RWPE2 (cell line): Measurements from ENCODE around the gene EPS15.

ENCODE experiments used
- ATAC-seq: fragments of 200-7000 bp; cut with Tn5 transposase; 3 replicates; pipeline ENCODE4 v1.9.1; 2021; ENCODE audit warnings: low read depth
- DNase-seq: peaks from one replicate; pipeline ENCODE4 v3.0.0-alpha.2; 2020; ENCODE audit warnings: low spot score
- H3K27ac ChIP-seq: fragments of 450-650 bp; 2 replicates; pipeline ENCODE4 v1.5.1; 2017; ENCODE audit warnings: mild to moderate bottlenecking; ENCODE audit not compliant: poor library complexity, severe bottlenecking
- H3K27me3 ChIP-seq: fragments of 250-450 bp; sonication (Bioruptor Pico); 2 replicates; pipeline ENCODE4 v1.5.1; 2021; ENCODE audit warnings: mild to moderate bottlenecking, moderate library complexity; ENCODE audit not compliant: insufficient read depth, poor library complexity, severe bottlenecking
- H3K36me3 ChIP-seq: fragments of 250-450 bp; sonication (Bioruptor Pico); 2 replicates; pipeline ENCODE4 v1.5.1; 2020; ENCODE audit warnings: low read depth, mild to moderate bottlenecking, moderate library complexity
- H3K4me1 ChIP-seq: fragments of 250-450 bp; sonication (Bioruptor Pico); 2 replicates; pipeline ENCODE4 v1.5.1; 2021; ENCODE audit warnings: mild to moderate bottlenecking, moderate library complexity; ENCODE audit not compliant: insufficient read depth, poor library complexity, severe bottlenecking
- H3K4me3 ChIP-seq: fragments of 250-450 bp; sonication (Bioruptor Pico); 2 replicates; pipeline ENCODE4 v1.5.1; 2021; ENCODE audit warnings: mild to moderate bottlenecking, moderate library complexity; ENCODE audit not compliant: severe bottlenecking
- H3K9me3 ChIP-seq: fragments of 250-450 bp; sonication (Bioruptor Pico); 2 replicates; pipeline ENCODE4 v1.5.1; 2021; ENCODE audit warnings: mild to moderate bottlenecking, moderate library complexity; ENCODE audit not compliant: severe bottlenecking
- TF ChIP-seq, protein P1 (sequence below): fragments of 450-650 bp; IDR thresholded peaks from one replicate; pipeline ENCODE4 v1.5.1; 2017; ENCODE audit warnings: mild to moderate bottlenecking, moderate library complexity; ENCODE audit not compliant: poor library complexity, severe bottlenecking

The EPS15 gene

DNA sequence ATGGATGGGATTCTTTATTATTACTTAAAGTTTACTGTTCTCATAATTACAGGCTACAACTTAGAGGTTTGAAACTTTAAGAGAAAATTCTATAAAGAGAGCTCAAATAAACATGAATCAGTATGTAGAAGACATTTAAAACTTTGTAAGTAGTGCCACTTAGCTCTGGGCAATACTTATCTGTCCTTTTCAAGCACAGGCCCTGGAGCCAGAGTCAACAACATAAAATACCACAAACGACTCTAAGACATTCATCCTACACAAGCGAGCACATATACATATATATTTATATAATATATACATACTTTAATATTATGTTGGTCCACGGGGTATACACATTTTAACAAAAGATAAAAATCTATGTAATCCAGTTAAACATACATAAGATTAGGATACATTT lies 164.7 kb downstream of the EPS15 start:
- H3K9me3 ChIP-seq = no peaks in the 10 kb centered on the region
- H3K4me3 ChIP-seq = no peak overlapping the region
- no peaks in the 10 kb centered on the region for H3K27me3 ChIP-seq
- H3K4me1 ChIP-seq = no peaks in the 10 kb centered on the region
- TF ChIP-seq, protein P1, sequence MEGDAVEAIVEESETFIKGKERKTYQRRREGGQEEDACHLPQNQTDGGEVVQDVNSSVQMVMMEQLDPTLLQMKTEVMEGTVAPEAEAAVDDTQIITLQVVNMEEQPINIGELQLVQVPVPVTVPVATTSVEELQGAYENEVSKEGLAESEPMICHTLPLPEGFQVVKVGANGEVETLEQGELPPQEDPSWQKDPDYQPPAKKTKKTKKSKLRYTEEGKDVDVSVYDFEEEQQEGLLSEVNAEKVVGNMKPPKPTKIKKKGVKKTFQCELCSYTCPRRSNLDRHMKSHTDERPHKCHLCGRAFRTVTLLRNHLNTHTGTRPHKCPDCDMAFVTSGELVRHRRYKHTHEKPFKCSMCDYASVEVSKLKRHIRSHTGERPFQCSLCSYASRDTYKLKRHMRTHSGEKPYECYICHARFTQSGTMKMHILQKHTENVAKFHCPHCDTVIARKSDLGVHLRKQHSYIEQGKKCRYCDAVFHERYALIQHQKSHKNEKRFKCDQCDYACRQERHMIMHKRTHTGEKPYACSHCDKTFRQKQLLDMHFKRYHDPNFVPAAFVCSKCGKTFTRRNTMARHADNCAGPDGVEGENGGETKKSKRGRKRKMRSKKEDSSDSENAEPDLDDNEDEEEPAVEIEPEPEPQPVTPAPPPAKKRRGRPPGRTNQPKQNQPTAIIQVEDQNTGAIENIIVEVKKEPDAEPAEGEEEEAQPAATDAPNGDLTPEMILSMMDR = no peak
- no peak for ATAC-seq
- DNase-seq = no peak
- no peak overlapping the region for H3K27ac ChIP-seq
- peaks cover 26% of the 10 kb centered on the region for H3K36me3 ChIP-seq

DNA sequence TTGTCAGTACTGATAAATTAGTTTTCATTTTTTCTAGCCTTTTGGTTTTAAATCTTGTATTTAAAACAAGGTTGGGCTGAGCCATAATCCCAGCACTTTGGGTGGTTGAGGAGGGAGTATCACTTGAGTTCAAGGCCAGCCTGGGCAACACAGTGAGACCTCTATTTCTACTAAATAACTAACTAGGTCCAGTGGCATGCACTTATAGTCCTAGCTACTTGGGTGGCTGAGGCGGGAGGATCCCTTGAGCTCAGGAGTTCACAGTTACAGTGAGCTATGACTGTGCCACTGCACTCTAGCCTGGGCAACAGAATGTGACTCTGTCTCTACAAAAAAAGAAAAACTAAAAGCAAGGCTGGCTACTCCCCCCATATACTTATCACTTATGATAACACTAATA lies 167.2 kb downstream of the EPS15 start:
- DNase-seq = no peak
- peaks cover 26% of the 10 kb centered on the region for H3K36me3 ChIP-seq
- ATAC-seq = no peak
- no peak overlapping the region for H3K27ac ChIP-seq
- no peaks in the 10 kb centered on the region for H3K27me3 ChIP-seq
- H3K4me3 ChIP-seq = no peak overlapping the region
- TF ChIP-seq, protein P1 = no peak
- no peaks in the 10 kb centered on the region for H3K4me1 ChIP-seq
- H3K9me3 ChIP-seq = no peaks in the 10 kb centered on the region

DNA sequence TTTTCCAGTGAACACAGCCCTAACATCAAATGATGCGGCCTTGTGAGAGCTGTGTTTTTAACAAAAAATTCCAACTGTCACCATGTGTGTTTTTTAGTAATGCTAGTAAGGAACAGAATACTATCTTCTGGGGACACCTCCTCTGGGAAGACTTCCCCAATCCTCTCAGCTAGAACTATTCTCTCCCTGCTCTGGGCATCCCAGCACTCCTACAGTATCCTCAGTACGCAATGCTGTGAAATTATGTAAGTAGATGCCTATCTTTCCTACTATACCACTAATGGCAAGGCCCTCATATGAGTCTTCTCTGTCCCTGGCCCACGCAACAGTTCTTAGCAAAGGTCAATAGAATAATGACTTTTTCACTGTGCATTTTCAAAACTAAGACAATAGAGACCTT lies 169.2 kb downstream of the EPS15 start:
- no peak for ATAC-seq
- H3K9me3 ChIP-seq = no peaks in the 10 kb centered on the region
- H3K36me3 ChIP-seq = peaks cover 12% of the 10 kb centered on the region
- no peak for DNase-seq
- no peaks in the 10 kb centered on the region for H3K4me1 ChIP-seq
- no peak overlapping the region for H3K4me3 ChIP-seq
- TF ChIP-seq, protein P1 = no peak
- no peaks in the 10 kb centered on the region for H3K27me3 ChIP-seq
- H3K27ac ChIP-seq = no peak overlapping the region

DNA sequence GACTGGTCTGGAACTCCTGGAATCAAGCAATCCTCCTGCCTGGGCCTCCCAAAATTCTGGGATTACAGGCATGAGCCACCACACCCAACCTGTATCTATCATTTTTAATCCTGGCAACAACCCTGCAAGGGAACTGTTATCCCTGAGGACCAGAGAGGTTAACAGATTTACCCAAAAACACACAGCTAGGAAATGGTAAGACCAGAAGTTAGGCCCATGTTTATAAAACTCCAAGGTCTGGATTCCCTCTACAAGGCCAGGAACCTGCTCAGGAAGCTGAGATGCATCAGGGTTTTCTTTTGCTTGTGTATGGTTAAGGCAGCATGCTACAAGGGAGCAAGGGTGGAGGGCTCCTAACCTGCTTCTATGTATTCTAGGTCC lies 170.9 kb downstream of the EPS15 start:
- TF ChIP-seq, protein P1 = no peak

DNA sequence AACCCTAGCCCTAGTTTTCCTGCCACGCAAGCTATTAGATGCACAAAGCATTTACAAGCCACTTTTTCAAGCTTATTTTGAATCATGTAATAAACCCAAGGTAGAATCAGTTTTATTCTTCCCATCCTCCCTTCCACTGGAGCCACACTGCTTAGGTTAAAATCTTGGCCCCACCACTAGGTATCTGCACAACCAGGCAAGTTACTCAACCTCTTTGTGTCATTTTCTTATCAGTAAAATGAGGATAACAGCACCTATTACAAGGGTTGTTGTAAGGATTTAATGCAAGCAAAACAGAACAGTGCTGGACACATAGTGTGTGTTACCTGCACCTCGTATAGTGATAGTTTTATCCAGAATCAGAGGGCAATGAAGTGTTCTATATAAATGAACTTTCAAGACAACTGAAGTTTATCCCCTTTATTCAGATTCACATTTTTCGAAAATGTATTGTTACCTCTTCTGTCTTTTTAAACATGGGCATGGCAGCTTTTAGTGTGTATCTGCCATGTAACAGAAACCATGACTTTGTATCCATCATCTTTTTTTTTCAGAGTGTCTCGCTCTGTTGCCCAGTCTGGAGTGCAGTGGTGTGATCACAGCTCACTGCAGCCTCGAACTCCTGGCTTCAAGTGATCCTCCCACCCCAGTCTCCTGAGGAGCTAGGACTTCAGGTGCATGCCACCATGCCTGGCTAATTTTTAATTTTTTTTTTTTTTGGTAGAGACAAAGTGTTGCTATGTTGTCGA lies 171.5 kb downstream of the EPS15 start:
- Histone ChIP-seq H3K4me1 (no peaks in the 10 kb centered on the region), H3K9me3 (no peaks in the 10 kb centered on the region), H3K27ac (no peak overlapping the region), H3K27me3 (peaks cover 12% of the 10 kb centered on the region), H3K4me3 (no peak overlapping the region), H3K36me3 (no peaks in the 10 kb centered on the region)
- TF ChIP-seq, protein P1 = no peak
- ATAC-seq (no peak), DNase-seq (no peak)

More for the DNA sequence above, 170.9 kb downstream of the EPS15 start:
- Histone ChIP-seq H3K4me3 (no peak overlapping the region), H3K27ac (no peak overlapping the region), H3K9me3 (no peaks in the 10 kb centered on the region), H3K36me3 (no peaks in the 10 kb centered on the region), H3K27me3 (peaks cover 12% of the 10 kb centered on the region), H3K4me1 (no peaks in the 10 kb centered on the region)
- DNase-seq = no peak
- no peak for ATAC-seq
